Measurements from ENCODE around the gene SSTR4.

GRCh38 chr20:23059846-23060245, 24.7 kb downstream of the SSTR4 start:
- TF ChIP-seq PHF8 (IDR thresholded peaks at IDR 0.05; ENCODE audit: borderline replicate concordance, low read depth) (no peak), POLR2A (IDR thresholded peaks at IDR 0.05; ENCODE audit: low read length) (no peak), CEBPB (IDR thresholded peaks at IDR 0.05) (no peak), EP300 (IDR thresholded peaks at IDR 0.05) (no peak), SMC3 (IDR thresholded peaks at IDR 0.05) (no peak), RAD21 (conservative IDR thresholded peaks at IDR 0.05 in 1 of 2, IDR thresholded peaks at IDR 0.05 in 1 of 2) (no peak), CTCF (IDR thresholded peaks at IDR 0.05) (no peak), HDAC2 (IDR thresholded peaks at IDR 0.05) (no peak), HOXA7 (CRISPR knock-in tag; IDR thresholded peaks at IDR 0.05) (no peak), ZC3H11A (IDR thresholded peaks at IDR 0.05) (no peak), POLR2AphosphoS2 (conservative IDR thresholded peaks at IDR 0.05; ENCODE audit: low read length) (no peak)
- TF ChIP-seq, protein P1, sequence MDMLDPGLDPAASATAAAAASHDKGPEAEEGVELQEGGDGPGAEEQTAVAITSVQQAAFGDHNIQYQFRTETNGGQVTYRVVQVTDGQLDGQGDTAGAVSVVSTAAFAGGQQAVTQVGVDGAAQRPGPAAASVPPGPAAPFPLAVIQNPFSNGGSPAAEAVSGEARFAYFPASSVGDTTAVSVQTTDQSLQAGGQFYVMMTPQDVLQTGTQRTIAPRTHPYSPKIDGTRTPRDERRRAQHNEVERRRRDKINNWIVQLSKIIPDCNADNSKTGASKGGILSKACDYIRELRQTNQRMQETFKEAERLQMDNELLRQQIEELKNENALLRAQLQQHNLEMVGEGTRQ (IDR thresholded peaks at IDR 0.05) = no peak
